ENCODE results near the gene TARBP2. TPM values are rescaled to one million over a fixed set of nuclear protein-coding genes. Genes with fewer than 3 reads are reported as not detected.

TARBP2 gene
- polyA plus RNA-seq, 1 of the 3 experiments (the other 2 are of a cell fraction): 57.8 TPM

- no peaks in the 10 kb centered on the region for H4K20me1 ChIP-seq (ENCODE audit: insufficient read depth)
- no peak overlapping the region for H3K9ac ChIP-seq
- H3K4me2 ChIP-seq: no peak overlapping the region
- TF ChIP-seq USF1 (IDR thresholded peaks at IDR 0.05; ENCODE audit: borderline replicate concordance, low read depth): no peak
- no peak for TF ChIP-seq RAD21 (IDR thresholded peaks at IDR 0.05; ENCODE audit: low read length)
- TF ChIP-seq, protein P1, sequence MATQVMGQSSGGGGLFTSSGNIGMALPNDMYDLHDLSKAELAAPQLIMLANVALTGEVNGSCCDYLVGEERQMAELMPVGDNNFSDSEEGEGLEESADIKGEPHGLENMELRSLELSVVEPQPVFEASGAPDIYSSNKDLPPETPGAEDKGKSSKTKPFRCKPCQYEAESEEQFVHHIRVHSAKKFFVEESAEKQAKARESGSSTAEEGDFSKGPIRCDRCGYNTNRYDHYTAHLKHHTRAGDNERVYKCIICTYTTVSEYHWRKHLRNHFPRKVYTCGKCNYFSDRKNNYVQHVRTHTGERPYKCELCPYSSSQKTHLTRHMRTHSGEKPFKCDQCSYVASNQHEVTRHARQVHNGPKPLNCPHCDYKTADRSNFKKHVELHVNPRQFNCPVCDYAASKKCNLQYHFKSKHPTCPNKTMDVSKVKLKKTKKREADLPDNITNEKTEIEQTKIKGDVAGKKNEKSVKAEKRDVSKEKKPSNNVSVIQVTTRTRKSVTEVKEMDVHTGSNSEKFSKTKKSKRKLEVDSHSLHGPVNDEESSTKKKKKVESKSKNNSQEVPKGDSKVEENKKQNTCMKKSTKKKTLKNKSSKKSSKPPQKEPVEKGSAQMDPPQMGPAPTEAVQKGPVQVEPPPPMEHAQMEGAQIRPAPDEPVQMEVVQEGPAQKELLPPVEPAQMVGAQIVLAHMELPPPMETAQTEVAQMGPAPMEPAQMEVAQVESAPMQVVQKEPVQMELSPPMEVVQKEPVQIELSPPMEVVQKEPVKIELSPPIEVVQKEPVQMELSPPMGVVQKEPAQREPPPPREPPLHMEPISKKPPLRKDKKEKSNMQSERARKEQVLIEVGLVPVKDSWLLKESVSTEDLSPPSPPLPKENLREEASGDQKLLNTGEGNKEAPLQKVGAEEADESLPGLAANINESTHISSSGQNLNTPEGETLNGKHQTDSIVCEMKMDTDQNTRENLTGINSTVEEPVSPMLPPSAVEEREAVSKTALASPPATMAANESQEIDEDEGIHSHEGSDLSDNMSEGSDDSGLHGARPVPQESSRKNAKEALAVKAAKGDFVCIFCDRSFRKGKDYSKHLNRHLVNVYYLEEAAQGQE (IDR thresholded peaks at IDR 0.05; ENCODE audit: low read depth, low read length): no peak
- no peak for TF ChIP-seq CHD2 (IDR thresholded peaks at IDR 0.05; ENCODE audit: low read length, partially characterized antibody)
- no peak for TF ChIP-seq TEAD4 (IDR thresholded peaks at IDR 0.05; ENCODE audit: borderline replicate concordance, insufficient read depth)
- TF ChIP-seq FOXM1 (IDR thresholded peaks at IDR 0.05; ENCODE audit: low read depth): no peak
- no peak for TF ChIP-seq TCF12 (IDR thresholded peaks at IDR 0.05)
- TF ChIP-seq FOSL2 (IDR thresholded peaks at IDR 0.05; ENCODE audit: borderline replicate concordance, low read depth): no peak
- no peak for TF ChIP-seq USF2 (IDR thresholded peaks at IDR 0.05; ENCODE audit: borderline replicate concordance, low read depth, low read length)
- no peak for TF ChIP-seq TAF1 (IDR thresholded peaks at IDR 0.05; ENCODE audit: borderline replicate concordance, low read depth, low read length)
- TF ChIP-seq, protein P2, sequence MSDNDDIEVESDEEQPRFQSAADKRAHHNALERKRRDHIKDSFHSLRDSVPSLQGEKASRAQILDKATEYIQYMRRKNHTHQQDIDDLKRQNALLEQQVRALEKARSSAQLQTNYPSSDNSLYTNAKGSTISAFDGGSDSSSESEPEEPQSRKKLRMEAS (IDR thresholded peaks at IDR 0.05; ENCODE audit: low read depth): no peak
- no peak for TF ChIP-seq CTCF (IDR thresholded peaks at IDR 0.05)
- TF ChIP-seq RCOR1 (IDR thresholded peaks at IDR 0.05; ENCODE audit: low read length): no peak
- no peak for TF ChIP-seq NFIC (IDR thresholded peaks at IDR 0.05; ENCODE audit: borderline replicate concordance)
- no peak for TF ChIP-seq SIN3A (IDR thresholded peaks at IDR 0.05; ENCODE audit: borderline replicate concordance, low read depth, low read length)
- no peak for TF ChIP-seq JUND (IDR thresholded peaks at IDR 0.05)
- no peak for TF ChIP-seq GABPA (IDR thresholded peaks at IDR 0.05; ENCODE audit: low read depth)
- no peak for TF ChIP-seq RFX5 (IDR thresholded peaks at IDR 0.05; ENCODE audit: low read length)
- TF ChIP-seq EZH2phosphoT487 (IDR thresholded peaks at IDR 0.05; ENCODE audit: borderline replicate concordance, low read depth): no peak
- no peaks in the 10 kb centered on the region for H3K27me3 ChIP-seq (ENCODE audit: insufficient read depth)
- H3K4me1 ChIP-seq (ENCODE audit: control insufficient read depth in 1 of 2, insufficient read depth in 2 of 2, low read depth in 1 of 2, low read length in 1 of 2): peaks cover 0 to 12% of the 10 kb centered on the region in 2 experiments; a peak in 3 of 4 replicates
- H3K9me3 ChIP-seq: no peaks in the 10 kb centered on the region
- peaks cover 30 to 58% of the 10 kb centered on the region in 2 experiments for H3K36me3 ChIP-seq (replicated peaks in 1 of 2; ENCODE audit: control insufficient read depth in 1 of 2, insufficient read depth in 2 of 2, low read length in 1 of 2)
- no peak overlapping the region for H2AFZ ChIP-seq (ENCODE audit: low read depth)
- WGBS (ENCODE audit: low lambda C conversion rate): 89% methylated on average over 9 of the region's 9 CpGs
- ChIA-PET CTCF (interaction anchor here (0.7 to 4.0 kb wide), 9 partner anchors 11 to 297 kb away, joined by 3 to 25 read pairs (median 16); partner anchors contain the start of genes AAAS and MAP3K12), POLR2A (no interaction called here)
- H3F3A ChIP-seq (replicated peaks; ENCODE audit: insufficient read depth): peaks cover 30% of the 10 kb centered on the region
- no peak overlapping the region for H3K27ac ChIP-seq (ENCODE audit: low read depth in 2 of 2, low read length in 1 of 2)
- DNase-seq: no peak
- no peaks in the 10 kb centered on the region; the same call in 1 of the 2 replicates for H3K79me2 ChIP-seq (ENCODE audit: insufficient read depth)
- H3K9me2 ChIP-seq: no peaks in the 10 kb centered on the region
- H3K4me3 ChIP-seq (ENCODE audit: low read depth in 2 of 2, low read length in 1 of 2): no peak overlapping the region
Measured at GRCh38 chr12:53510181-53510812, 9.2 kb downstream of the TARBP2 start.

Measured in SK-N-SH (cell line).